Left kidney (tissue), 2 donors: ENCODE results near the gene ADIPOR2. TPM values are rescaled to one million over a fixed set of nuclear protein-coding genes. Genes with fewer than 3 reads are reported as not detected.
"Not testable (repeated sequence)": the region's sequence is repeated elsewhere in the genome, so short reads cannot be mapped to it uniquely, and the experiment has no call there.

Source experiments
- DNase-seq: peaks from one replicate; pipeline ENCODE4 v3.0.0-alpha.2; 2013
- polyA plus RNA-seq: library from polyadenylated mRNA; unstranded; fragments of 120-200 nt; gene quantifications from one replicate; pipeline ENCODE4 v1.2.1, GENCODE V29; 2013; ENCODE audit not compliant: insufficient read length

Gene ADIPOR2
- polyA plus RNA-seq, 1 donor: 49.2 TPM

DNA sequence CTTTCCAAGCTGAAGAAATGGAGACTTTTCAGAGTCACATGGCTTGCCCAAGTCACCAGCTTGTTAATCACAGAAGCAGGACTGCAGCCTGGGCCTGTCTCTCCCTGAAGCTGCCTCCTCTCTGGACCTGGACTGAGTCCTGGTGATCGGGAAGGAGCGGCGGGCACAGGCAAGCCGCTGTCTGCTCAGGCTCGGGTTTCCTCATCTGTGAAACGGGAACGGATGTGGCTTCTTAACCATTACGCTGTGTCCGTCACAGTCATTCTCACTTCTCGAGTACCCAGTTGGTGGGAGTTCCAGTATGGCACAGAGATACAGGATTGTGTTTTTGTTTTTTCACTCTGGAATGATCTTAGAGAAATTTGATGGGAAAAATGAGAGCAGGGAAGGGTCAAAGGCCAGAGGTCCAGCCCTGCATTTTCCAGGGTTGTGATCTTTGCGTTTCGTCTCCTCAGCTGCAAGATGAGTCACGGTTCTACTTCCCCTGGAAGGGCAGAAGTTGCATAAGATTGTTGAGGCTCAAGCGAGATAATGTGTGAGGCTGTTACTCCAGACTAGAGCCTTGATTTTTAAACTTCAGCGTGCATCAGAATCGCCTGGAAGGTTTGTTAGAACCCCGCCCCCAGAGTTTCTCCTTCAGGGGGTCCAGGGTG is 121.9 kb downstream of the ADIPOR2 start:
- DNase-seq: no peak

DNA sequence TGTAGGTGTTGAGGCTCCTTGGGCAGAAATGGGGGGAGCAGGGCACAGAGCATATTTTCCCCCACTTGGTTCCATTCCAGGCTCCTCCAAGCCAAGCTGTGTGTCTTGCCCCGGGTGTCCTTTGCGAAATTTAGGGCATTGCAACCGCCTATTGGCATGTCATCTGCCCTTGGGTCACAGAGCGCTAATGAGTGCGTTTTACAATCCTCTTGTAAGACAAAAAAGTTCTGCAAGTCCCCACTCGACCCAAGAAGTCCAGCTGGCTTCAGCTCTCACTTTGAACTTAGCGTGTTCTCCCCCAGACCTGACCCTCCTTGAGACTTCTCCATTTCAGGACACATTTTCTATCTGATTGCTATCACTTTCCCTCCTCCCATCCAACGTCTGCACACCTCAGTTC is 123.4 kb downstream of the ADIPOR2 start:
- no peak for DNase-seq

DNA sequence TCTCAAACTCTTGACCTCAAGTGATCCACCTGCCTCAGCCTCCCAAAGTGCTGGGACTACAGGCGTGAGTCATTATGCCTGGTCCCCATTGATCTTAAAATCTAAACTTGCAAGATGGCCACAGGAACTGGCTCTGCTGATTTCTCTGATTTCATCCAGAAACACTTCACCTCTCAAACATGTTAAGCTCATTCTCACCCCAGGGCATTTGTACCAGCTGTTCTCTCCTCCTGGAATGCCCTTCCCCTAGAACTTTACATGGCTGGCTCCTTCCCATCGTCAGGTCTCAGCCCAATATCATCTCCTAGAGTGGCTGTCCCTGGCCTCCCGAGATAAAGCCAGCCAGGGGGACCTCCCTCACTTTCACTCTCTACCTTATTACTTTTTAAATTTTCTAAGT is 124.2 kb downstream of the ADIPOR2 start:
- no peak for DNase-seq

DNA sequence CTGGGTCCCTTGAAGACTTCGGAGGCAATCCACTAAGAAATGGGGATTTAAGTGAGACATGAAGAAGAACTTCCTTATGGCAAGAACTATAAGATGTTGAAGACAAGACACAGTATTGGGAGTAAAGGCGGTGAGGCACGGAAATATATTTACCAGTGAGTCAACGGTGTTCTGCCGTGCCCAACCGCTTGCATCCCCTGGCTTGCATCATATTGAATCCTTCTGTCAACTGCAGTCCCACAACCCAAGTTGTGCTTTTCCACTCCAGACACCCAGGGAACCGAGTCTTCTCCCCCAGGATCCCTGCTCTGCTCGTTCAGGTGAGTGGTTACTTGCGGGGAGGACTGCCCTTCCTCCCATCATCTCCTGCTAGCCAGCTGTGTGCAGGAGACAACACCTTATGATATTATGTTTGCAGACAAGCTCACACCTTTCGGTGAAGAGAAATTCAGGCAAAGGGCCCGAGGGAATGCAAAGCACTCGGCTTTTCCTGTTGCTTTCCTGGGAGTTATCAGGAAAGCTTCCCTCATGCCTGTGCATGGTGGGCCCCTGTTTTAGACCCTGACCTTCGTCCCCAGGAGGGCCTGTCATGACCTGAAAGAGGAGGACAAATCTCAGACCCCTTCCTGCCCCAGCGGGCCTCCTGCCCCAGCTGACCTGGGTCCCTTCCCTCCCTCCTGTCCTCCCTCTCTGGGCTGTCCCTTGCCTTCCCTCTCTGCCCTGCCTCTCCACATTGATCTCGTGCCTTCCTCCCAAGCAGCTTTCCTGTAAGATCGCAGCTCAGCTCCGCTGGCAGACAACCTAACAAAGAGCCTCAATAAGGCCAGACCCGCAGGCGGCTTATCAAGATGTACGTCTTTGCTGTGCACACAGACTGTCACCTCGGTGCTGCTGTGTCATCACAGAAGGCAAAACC is 125.2 kb downstream of the ADIPOR2 start:
- no peak for DNase-seq

DNA sequence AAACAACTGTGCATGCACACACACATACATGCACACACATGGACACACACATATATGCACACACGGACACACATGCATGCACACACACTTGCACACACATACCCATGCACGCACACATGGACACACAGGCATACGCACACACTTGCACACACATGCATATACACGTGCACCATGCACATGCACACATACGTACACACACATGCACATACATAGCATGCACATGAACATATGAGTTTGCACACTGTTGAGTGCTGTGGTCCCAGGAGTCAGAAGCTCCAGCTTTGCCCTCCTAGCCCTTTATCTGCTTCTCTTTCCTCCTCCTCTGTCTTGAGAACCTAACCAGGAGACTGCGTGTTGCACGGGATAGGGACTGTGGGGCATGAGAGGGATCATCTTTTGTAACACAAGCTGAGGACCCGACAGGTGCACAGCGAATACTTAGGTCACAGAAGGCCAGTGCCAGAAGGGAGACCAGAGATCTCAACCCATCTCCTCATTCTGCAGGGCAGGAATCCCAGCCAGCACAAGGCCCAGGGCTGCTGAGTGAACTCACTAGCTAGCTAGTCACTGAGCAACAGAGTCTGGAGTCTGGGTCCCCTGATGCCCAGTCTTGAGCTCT is 126.0 kb downstream of the ADIPOR2 start:
- no peak for DNase-seq

DNA sequence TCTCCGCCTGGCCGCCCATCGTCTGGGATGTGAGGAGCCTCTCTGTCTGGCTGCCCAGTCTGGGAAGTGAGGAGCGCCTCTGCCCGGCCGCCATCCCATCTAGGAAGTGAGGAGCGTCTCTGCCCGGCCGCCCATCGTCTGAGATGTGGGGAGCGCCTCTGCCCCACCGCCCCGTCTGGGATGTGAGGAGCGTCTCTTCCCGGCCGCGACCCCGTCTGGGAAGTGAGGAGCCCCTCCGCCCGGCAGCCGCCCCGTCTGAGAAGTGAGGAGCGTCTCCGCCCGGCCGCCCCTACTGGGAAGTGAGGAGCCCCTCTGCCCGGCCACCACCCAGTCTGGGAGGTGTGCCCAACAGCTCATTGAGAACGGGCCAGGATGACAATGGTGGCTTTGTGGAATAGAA is 127.1 kb downstream of the ADIPOR2 start:
- DNase-seq: not testable (repeated sequence)

DNA sequence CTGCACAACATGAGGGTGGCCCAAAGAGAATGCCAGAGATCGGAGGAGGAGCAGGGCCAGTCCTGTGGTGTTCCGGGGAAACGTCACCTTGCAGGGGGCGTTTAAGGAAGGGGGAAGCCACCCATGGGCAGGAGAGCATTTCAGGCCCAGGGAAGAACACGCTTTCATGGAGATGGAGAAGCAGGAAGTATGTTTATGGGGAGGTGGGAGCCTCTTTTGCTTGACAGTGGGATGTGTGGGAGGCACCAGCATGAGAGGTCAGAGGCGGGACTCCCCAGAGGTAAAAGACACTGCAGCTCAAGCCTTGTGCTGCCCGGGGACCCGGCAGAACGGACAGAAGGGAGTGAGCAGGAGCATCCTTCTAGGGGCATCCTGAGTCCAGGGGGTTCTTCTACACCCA is 128.2 kb downstream of the ADIPOR2 start:
- DNase-seq: no peak

DNA sequence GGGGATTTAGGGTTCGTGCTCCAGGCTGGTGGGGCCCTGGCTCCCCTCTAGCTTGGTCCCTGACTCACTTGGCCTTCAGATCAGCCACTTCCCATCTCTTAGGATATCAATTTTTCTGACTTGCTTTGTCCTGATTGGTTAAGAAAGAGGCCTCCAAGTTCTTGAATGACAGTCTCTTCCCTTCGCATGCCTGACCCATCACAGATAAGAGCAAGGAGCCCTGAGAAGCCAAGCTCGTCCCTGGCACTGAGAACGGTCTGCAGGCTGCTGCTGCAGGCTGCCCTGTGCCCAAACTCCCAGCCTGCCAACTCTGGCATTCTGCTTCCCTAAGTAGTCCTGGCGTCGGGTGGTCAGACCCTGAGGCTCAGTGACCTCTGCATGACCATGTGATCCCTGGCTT is 128.7 kb downstream of the ADIPOR2 start:
- DNase-seq: no peak

DNA sequence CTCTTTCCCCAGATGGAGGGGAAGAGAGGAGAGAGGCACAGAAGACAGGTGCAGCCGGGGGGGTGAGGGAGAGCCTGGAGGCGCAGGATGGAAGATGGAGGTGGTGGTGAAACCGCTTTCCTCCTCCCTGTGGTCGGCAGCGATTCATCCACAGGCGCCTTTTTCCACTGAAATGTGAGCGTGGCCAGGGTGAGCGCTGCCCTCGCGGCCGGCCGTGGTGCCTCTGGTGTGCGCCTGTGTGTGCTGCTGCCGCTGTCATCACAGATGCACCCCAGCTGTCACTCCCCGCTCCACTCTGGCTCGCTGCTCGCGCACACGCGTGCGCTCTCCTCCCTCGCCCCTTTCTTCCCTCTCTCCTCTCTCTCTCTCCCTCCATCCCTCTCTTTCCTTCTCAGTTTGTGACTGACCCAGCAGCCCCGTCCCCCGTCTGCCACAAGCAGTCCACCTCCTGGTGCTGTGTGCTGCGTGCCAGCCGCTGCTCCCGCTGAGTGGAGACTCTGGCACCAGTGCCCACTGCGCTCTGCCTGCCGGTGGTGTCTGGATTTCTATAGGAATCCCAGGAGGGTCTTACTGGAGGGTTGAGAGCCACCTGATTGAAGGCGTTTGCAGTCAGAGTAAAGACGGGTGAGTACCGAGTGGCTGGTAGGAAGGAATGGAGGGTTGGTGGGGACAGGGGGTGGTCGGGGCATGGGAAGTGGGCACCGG is 129.5 kb downstream of the ADIPOR2 start, which contains the start of gene LRTM2:
Gene LRTM2 (plus strand): TSS at position 375 of the 705 bp plus-strand sequence. CDS start 7,584 bp downstream, outside the sequence.
- DNase-seq: no peak

DNA sequence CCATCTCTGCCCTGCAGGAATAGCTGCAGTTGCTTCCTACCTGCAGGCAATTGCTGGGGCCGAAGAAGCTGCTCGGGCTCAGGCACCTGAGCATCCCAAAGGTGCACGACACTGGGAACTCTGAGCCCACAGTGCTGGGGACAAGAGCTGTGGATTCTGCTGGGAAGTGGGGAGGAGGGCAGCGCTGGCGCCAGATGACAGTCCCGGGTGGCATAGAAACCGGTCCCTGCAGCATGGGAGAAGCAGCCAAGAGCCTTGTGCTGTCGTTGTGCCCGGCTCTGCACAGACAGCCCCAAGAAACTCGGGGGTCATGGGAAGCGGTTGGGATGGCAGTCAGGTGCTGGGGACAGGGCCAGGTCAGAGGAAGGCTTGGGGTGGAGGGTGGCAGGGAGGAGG is 130.0 kb downstream of the ADIPOR2 start:
- DNase-seq: no peak

DNA sequence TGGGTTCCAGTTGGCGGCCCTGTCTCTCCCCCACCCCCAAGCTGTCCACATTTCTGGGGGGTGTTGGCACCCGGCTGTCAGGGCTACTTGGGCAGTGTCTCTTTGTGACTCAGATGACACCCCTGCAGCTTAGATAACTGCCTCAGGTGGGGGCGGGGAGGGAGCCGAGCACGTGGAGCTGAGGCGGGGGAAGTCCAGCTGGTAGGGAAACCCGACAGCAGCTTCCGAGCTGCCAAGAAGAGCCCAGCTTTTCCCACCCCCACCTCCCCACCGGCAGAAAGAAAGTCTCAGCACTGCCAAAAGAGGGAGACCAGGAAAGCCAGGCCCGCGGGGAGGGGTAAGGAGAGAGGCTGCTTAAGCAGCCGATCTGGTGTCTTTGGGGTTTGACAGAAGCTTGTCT is 130.9 kb downstream of the ADIPOR2 start:
- no peak for DNase-seq

DNA sequence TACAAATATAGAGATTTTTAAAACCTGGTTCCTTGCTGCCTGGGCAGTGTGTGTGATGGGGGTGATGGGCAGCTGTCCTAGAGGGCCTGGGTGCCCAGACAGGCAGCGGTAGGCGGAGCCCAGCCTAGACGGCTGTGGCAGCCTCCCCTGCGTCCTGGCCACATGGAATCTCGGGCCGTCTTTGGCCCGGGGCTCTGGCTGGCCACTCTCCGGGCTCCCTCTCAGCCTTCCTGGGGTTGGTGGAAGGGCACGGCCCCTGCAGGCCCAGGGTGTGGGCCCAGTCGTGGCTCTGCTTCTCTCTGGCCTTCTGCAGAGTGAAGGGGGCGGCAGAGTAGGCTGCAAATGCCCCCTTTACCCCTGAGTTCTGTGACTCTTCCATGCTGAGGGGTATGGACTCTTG is 131.8 kb downstream of the ADIPOR2 start:
- no peak for DNase-seq

DNA sequence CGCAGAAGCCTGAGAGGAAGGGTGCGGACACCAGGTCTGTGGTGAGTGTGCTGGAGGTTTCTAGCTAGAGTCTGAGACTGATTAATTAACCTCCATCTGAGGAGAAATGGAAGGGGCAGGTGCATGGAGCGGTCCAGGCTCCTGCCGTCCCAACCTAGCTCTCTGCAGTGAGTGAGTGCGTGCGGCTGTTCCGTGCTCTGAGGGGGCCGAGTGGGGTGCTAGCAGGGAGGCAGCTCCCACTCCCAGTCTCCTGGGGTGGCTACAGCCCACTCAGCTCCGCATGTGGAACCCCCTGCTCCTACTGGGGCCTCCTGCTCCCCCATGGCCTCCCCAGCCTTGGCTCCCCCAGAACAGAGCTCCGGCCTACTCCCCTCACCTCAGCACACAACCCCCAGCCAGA is 132.4 kb downstream of the ADIPOR2 start:
- no peak for DNase-seq

DNA sequence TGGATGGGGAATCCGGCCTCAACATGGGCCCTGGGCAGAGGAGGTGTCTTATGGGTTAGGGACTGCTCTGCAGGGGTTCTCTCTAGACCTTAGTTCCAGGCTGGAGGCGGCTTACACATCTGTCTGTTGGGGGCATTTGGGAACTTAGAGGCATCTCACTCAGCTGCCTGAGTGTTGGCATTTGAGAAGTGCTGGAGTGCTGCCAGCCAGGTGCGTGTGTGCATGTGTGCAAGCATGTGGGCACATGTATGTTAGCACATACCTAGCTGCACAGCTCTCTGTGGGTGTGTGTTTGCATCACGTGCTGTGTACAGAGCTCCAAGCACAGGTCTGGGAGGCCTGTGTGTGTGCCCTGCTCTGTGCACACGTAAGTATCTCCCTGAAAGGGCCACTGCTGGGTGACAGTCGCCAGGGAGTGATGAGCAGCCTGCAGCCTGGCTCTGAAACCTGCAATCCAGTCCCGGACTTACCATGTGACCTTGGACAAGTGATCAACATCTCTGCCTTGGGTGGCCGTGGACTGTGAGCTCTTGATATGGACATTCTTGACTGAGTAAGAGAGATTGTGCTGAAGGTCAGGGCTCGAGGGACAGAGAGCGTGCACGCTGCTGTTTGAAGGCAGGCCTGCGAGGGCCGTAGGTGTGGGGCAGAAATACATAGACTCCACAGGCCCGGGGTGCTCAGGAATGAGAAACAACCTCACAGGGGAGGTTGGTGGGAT is 134.7 kb downstream of the ADIPOR2 start:
- no peak for DNase-seq

DNA sequence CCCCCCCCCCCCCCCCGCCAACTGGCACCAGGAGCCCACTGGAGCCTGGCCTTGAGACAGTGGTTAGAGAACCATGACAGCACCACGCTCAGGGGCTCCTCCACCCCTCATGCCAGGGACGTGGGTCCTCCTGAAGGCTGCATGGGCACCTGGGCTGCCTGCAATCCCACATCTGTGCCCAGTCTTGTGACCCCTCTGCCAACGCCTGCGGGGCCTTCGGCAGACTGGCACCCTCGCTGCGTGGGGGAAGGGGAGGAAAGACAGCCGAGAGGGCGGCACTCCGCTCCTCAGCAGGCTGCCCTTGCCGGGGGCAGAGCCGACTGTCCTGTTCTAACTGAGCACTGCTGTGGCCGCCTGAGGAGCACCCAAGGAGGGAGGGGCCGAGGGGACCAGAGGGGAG is 135.5 kb downstream of the ADIPOR2 start:
- DNase-seq: no peak

DNA sequence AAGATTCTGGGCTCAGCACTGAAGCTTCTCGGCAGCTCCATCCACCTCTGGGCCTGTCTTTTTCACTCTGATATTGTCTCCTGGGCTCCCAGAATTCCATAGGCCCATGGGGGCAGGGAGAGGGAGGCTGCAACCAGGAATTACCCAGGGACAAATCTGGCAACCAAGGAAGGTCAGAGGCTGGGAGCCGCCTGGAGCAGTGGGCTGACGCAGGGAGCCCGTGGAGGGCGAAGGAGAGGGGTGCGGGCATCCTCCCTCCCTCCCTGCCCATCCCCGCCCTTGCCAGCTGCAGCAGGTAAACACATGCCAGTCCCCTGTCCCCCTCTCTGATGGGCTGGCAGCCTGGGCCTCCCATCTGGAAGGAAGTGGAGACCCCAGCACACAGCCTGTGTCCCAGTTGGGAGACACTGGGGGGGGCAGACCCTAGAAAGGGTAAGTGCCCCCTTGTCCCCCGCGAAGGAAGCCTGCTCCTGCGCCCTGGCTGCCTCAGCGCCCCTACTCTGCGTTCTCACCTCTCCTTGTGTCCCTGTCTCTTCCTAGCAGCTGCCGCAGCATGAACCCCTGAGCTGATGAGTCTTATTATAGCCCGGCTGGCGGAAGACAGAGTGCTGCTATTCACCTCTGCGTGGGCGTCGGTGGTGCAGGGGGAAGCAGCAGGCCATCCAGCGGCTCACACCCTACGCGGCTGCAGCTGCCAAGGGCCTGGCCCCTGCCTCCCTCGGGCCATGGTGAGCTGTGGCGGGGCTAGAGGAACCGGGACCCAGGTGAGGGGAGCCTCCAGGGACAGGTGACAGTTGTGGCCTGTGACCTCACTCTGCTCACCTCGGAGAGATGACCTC is 136.2 kb downstream of the ADIPOR2 start:
- no peak for DNase-seq

DNA sequence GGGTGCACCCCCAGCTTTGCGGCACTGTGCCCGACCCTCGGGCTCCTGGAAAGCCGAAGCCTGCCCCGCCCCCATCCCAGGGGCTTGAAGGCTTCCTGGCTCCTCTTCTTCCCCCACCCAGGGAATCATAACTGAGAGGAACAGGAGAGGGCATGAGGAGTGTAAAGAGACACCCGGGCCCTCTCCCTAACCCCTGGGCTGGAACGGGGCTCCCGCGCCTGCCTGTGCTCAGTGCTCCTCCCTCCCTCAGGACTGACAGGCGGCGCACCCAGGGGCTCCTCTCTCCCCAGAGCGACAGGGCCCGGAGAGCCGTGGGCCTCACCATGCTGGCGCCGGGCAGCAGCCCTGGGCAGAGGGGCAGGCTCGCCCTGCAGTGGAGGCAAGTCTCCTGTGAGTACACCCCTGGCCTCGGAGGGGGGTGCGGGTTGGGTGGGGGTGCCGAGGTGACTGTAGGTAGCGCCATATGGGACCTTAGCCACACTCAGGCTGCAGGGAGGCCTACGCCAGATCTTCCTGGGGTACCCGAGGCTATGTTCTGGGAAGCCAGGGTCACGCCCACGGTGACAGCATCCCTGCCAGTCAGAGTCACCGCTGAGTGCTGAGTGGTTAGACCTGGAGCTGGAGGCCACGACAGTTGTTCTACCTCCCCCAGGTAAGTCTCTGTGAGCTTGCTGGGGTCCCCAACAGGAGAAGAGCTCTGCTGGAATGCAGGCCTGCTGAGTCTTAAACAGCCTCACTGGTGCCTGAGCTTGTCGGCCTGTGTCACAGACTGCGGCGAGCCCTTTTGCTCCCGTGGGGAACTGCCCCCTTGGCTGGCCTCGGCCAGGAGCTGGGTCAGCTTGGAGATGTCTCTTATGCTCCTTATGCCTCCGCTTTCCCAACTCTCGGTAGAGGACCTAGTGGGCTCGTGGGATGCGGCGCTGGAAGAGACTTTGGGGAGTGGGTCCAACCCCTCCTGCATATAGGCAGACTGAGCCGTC is 137.2 kb downstream of the ADIPOR2 start:
- DNase-seq: no peak

DNA sequence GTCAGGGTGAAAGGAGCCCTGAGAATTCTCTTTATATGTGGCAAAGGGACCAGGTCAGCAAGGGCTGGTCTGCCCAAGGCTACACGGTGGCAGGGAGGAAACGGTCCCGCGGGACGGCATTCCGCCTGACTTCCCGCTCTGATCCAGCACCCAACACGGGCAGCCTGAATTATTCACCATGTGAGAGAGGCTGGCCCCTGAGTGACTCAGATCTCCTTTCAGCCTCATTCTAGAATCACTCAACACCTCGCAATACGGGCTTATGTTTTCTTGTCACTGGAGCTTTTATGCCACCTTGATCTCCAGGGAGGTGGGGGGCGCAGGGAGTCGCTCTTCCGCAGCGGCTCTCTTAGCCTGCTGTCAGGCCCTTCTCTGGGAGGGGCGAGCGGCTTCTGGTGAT is 138.0 kb downstream of the ADIPOR2 start:
- DNase-seq: no peak

DNA sequence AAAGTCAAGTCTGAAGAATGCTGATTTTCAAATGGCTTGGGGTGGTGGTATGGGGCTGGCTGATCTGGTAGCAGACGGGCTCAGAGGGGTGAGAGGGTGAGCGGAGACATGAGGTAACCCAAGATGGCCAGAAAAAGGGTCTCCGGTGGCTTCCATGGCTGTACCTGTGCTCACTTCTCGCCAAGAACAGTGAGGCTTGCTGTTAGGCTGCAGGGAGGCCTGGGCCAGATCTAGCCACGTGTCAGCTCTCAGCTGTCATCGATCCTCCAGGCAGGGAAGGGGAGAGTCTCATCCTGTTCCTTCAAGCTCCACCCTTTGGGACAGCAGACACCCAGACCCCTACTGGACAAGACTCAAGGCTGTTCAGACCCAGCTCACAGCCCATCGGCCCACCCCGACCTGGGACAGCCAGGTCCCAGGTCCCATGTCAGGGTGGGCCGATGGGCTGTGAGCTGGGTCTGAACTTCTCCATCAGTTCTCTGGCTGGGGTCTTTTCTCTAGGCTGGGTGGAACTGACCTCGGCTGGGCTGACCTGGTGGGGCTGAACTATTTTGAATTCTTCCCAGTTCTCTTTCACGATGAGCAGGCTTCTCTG is 138.5 kb downstream of the ADIPOR2 start:
- DNase-seq: no peak
